ENCODE data around the gene RBL1.

- no peak for TF ChIP-seq POLR2A (IDR thresholded peaks at IDR 0.05; ENCODE audit: low read depth, low read length)
- TF ChIP-seq POLR2AphosphoS5 (IDR thresholded peaks at IDR 0.05; ENCODE audit: low read depth, low read length), result no peak
- TF ChIP-seq PAX5 (IDR thresholded peaks at IDR 0.05; ENCODE audit: insufficient read depth, low read length, severe bottlenecking), result no peak
- no peak for TF ChIP-seq POU2F2 (IDR thresholded peaks at IDR 0.05; ENCODE audit: low read depth, low read length)
- no peak for TF ChIP-seq SPI1 (IDR thresholded peaks at IDR 0.05; ENCODE audit: low read depth, low read length)
These were observed 75.2 kb downstream of the RBL1 start for GRCh38 chr20:37020636-37021035.

All from GM12891 (cell line).